Lower leg skin (tissue), 3 donors: ENCODE data around the gene EEF2.

ENCODE experiments used
- CTCF ChIP-seq, 3 donors: fragments of 450-650 bp; IDR thresholded peaks; one replicate each; pipeline ENCODE4 v1.5.1; 2016; ENCODE audit warnings: antibody characterized with exemption in 3 of 3, mild to moderate bottlenecking in 3 of 3, moderate library complexity in 2 of 3
- POLR2A ChIP-seq, 2 donors: fragments of 450-650 bp; IDR thresholded peaks; one replicate each; pipeline ENCODE4 v1.6.1; 2016 to 2017; ENCODE audit warnings: antibody characterized with exemption in 2 of 2, mild to moderate bottlenecking in 1 of 2, moderate library complexity in 1 of 2

- no peak for TF ChIP-seq CTCF (IDR thresholded peaks at IDR 0.05)
- no peak for TF ChIP-seq POLR2A (IDR thresholded peaks at IDR 0.05)
Measured at GRCh38 chr19:4014541-4015491, 29.6 kb upstream of the EEF2 start.
